ENCODE measurements around the gene SIM1.

SIM1 gene

GRCh38 chr6:100427452-100427851 lies 37.3 kb downstream of the SIM1 start:
- H3K27ac ChIP-seq (ENCODE audit: poor library complexity, severe bottlenecking), result no peak overlapping the region
- H3K27me3 ChIP-seq (ENCODE audit: insufficient read depth, poor library complexity, severe bottlenecking), result no peaks in the 10 kb centered on the region
- no peak for TF ChIP-seq CTCF (IDR thresholded peaks at IDR 0.05; ENCODE audit: poor library complexity, severe bottlenecking)
- H3K4me1 ChIP-seq (ENCODE audit: insufficient read depth, poor library complexity, severe bottlenecking), result no peaks in the 10 kb centered on the region
- H3K4me3 ChIP-seq (ENCODE audit: severe bottlenecking), result no peak overlapping the region
- H3K9me3 ChIP-seq (ENCODE audit: severe bottlenecking), result no peaks in the 10 kb centered on the region
- H3K36me3 ChIP-seq (ENCODE audit: low read depth), result no peaks in the 10 kb centered on the region
- no peak for ATAC-seq (ENCODE audit: low read depth)
- DNase-seq (ENCODE audit: low spot score), result no peak

GRCh38 chr6:100426744-100427338 lies 37.9 kb downstream of the SIM1 start:
- ATAC-seq (ENCODE audit: low read depth) (no peak), DNase-seq (ENCODE audit: low spot score) (no peak)
- H3K4me3 ChIP-seq (ENCODE audit: severe bottlenecking), result no peak overlapping the region

GRCh38 chr6:100426241-100426640 lies 38.5 kb downstream of the SIM1 start:
- TF ChIP-seq CTCF (IDR thresholded peaks at IDR 0.05; ENCODE audit: poor library complexity, severe bottlenecking), result no peak

More at GRCh38 chr6:100426744-100427338, 37.9 kb downstream of the SIM1 start:
- no peaks in the 10 kb centered on the region for H3K36me3 ChIP-seq (ENCODE audit: low read depth)
- no peaks in the 10 kb centered on the region for H3K9me3 ChIP-seq (ENCODE audit: severe bottlenecking)
- no peaks in the 10 kb centered on the region for H3K4me1 ChIP-seq (ENCODE audit: insufficient read depth, poor library complexity, severe bottlenecking)
- H3K27me3 ChIP-seq (ENCODE audit: insufficient read depth, poor library complexity, severe bottlenecking), result no peaks in the 10 kb centered on the region
- TF ChIP-seq CTCF (IDR thresholded peaks at IDR 0.05; ENCODE audit: poor library complexity, severe bottlenecking), result no peak
- H3K27ac ChIP-seq (ENCODE audit: poor library complexity, severe bottlenecking), result no peak overlapping the region

GRCh38 chr6:100420711-100421110 lies 44.0 kb downstream of the SIM1 start:
- no peak for DNase-seq (ENCODE audit: low spot score)
- no peak for ATAC-seq (ENCODE audit: low read depth)

More at GRCh38 chr6:100426241-100426640, 38.5 kb downstream of the SIM1 start:
- no peak for DNase-seq (ENCODE audit: low spot score)
- H3K27ac ChIP-seq (ENCODE audit: poor library complexity, severe bottlenecking), result no peak overlapping the region
- H3K4me1 ChIP-seq (ENCODE audit: insufficient read depth, poor library complexity, severe bottlenecking), result no peaks in the 10 kb centered on the region
- H3K36me3 ChIP-seq (ENCODE audit: low read depth), result no peaks in the 10 kb centered on the region
- no peak overlapping the region for H3K4me3 ChIP-seq (ENCODE audit: severe bottlenecking)
- no peaks in the 10 kb centered on the region for H3K9me3 ChIP-seq (ENCODE audit: severe bottlenecking)
- H3K27me3 ChIP-seq (ENCODE audit: insufficient read depth, poor library complexity, severe bottlenecking), result no peaks in the 10 kb centered on the region
- ATAC-seq (ENCODE audit: low read depth), result no peak

More at GRCh38 chr6:100420711-100421110, 44.0 kb downstream of the SIM1 start:
- no peaks in the 10 kb centered on the region for H3K36me3 ChIP-seq (ENCODE audit: low read depth)
- no peak overlapping the region for H3K4me3 ChIP-seq (ENCODE audit: severe bottlenecking)
- H3K4me1 ChIP-seq (ENCODE audit: insufficient read depth, poor library complexity, severe bottlenecking), result no peaks in the 10 kb centered on the region
- no peak overlapping the region for H3K27ac ChIP-seq (ENCODE audit: poor library complexity, severe bottlenecking)
- no peaks in the 10 kb centered on the region for H3K27me3 ChIP-seq (ENCODE audit: insufficient read depth, poor library complexity, severe bottlenecking)
- no peak for TF ChIP-seq CTCF (IDR thresholded peaks at IDR 0.05; ENCODE audit: poor library complexity, severe bottlenecking)
- H3K9me3 ChIP-seq (ENCODE audit: severe bottlenecking), result no peaks in the 10 kb centered on the region

All from RWPE2 (cell line).